GM18508 (cell line): Measurements from ENCODE around the gene ALDH1L2.
A peak's percentile ranks its signal among the peaks of the same experiment; 100 is the strongest.

Experiments used
- ATAC-seq: cut with Tn5 transposase; IDR thresholded peaks from one replicate; pipeline ENCODE4 v1.9.1; 2021; ENCODE audit warnings: moderate number of reproducible peaks; ENCODE audit not compliant: insufficient read depth, unreplicated experiment

Gene ALDH1L2

GRCh38 chr12:105036937-105037649 lies 47.2 kb downstream of the ALDH1L2 start:
- ATAC-seq = no peak

GRCh38 chr12:105033851-105034250 lies 50.4 kb downstream of the ALDH1L2 start:
- ATAC-seq = no peak

- ATAC-seq = no peak
These were observed 51.4 kb downstream of the ALDH1L2 start for GRCh38 chr12:105032703-105033357.

- peak; percentile 94 for ATAC-seq
These were observed 53.1 kb downstream of the ALDH1L2 start for GRCh38 chr12:105030820-105031807.

GRCh38 chr12:105026411-105026810 lies 57.8 kb downstream of the ALDH1L2 start:
- ATAC-seq = no peak

GRCh38 chr12:105025890-105026289 lies 58.4 kb downstream of the ALDH1L2 start:
- ATAC-seq = no peak

- no peak for ATAC-seq
These were observed 59.3 kb downstream of the ALDH1L2 start for GRCh38 chr12:105024928-105025327.

- ATAC-seq = no peak
These were observed 63.9 kb downstream of the ALDH1L2 start for GRCh38 chr12:105020241-105020962.

- ATAC-seq = no peak
These were observed 65.5 kb downstream of the ALDH1L2 start for GRCh38 chr12:105018776-105019175.

- no peak for ATAC-seq
These were observed 66.2 kb downstream of the ALDH1L2 start for GRCh38 chr12:105018012-105018411.

- no peak for ATAC-seq
These were observed 68.7 kb downstream of the ALDH1L2 start for GRCh38 chr12:105015543-105015942.

GRCh38 chr12:105014603-105015002 lies 69.7 kb downstream of the ALDH1L2 start:
- no peak for ATAC-seq

GRCh38 chr12:105013892-105014291 lies 70.4 kb downstream of the ALDH1L2 start:
- ATAC-seq = no peak

- ATAC-seq = no peak
These were observed 82.8 kb downstream of the ALDH1L2 start for GRCh38 chr12:105001476-105001875.

- no peak for ATAC-seq
These were observed 84.9 kb downstream of the ALDH1L2 start for GRCh38 chr12:104999347-104999685.

- no peak for ATAC-seq
These were observed 85.6 kb downstream of the ALDH1L2 start for GRCh38 chr12:104998423-104999346.

GRCh38 chr12:104997541-104997940 lies 86.7 kb downstream of the ALDH1L2 start:
- no peak for ATAC-seq

GRCh38 chr12:104994336-104994735 lies 89.9 kb downstream of the ALDH1L2 start:
- no peak for ATAC-seq

- no peak for ATAC-seq
These were observed 92.6 kb downstream of the ALDH1L2 start for GRCh38 chr12:104991565-104992128.
